A549 (cell line): Measurements from ENCODE around the gene ESR1.

Experiments
- EP300 ChIP-seq, 2 experiments: fragments of >200 bp; sonication (Bioruptor Twin); formaldehyde crosslinking; IDR thresholded peaks; 2 replicates in 1 of 2; 3 replicates in 1 of 2; pipeline ENCODE4 v1.6.1; 2016 to 2017
- MYC ChIP-seq: IDR thresholded peaks from 2 replicates; pipeline ENCODE4 v1.6.1; 2012; ENCODE audit warnings: mild to moderate bottlenecking, inconsistent platforms, low read length, improper control_type of control experiment, borderline replicate concordance
- TP53 ChIP-seq: fragments of 250-450 bp; sonication (Bioruptor Pico); IDR thresholded peaks from 2 replicates; pipeline ENCODE4 v1.5.0; 2021; ENCODE audit warnings: mild to moderate bottlenecking, moderate library complexity
- TF ChIP-seq, protein P1 (sequence below): IDR thresholded peaks from 2 replicates; pipeline ENCODE4 v1.6.1; 2012
- TF ChIP-seq, protein P2 (sequence below): fragments of >200 bp; sonication (Bioruptor Twin); formaldehyde crosslinking; IDR thresholded peaks from 3 replicates; pipeline ENCODE4 v1.5.1; 2016
- TF ChIP-seq, protein P3 (sequence below): fragments of 150-350 bp; IDR thresholded peaks from 2 replicates; pipeline ENCODE4 v1.6.1; 2014; ENCODE audit warnings: low read depth, mild to moderate bottlenecking, low read length

DNA sequence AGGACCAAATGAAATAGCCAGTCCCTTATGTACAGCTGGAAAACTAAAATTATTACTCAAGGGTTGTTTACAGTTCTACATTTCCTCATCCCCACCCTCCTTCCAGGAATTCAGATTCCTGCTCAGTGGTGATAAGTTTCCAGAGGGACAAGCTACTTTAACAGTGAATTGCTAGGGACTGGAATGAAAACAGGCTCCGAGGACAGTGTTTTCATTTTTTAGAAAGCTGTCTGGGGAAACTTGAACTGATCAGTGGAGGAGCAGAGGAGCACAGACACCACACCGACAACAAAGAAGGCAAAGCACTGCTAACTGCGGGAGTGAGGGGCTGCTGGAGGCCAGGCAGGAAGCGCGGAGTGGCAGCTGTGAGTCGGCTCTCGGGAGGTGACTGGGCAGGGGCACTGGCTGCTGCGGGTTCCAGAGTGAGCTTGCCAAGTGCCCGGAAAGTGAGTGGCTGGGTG is 322.2 kb downstream of the ESR1 start:
- TF ChIP-seq, protein P1, sequence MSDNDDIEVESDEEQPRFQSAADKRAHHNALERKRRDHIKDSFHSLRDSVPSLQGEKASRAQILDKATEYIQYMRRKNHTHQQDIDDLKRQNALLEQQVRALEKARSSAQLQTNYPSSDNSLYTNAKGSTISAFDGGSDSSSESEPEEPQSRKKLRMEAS = no peak
- TF ChIP-seq, protein P2, sequence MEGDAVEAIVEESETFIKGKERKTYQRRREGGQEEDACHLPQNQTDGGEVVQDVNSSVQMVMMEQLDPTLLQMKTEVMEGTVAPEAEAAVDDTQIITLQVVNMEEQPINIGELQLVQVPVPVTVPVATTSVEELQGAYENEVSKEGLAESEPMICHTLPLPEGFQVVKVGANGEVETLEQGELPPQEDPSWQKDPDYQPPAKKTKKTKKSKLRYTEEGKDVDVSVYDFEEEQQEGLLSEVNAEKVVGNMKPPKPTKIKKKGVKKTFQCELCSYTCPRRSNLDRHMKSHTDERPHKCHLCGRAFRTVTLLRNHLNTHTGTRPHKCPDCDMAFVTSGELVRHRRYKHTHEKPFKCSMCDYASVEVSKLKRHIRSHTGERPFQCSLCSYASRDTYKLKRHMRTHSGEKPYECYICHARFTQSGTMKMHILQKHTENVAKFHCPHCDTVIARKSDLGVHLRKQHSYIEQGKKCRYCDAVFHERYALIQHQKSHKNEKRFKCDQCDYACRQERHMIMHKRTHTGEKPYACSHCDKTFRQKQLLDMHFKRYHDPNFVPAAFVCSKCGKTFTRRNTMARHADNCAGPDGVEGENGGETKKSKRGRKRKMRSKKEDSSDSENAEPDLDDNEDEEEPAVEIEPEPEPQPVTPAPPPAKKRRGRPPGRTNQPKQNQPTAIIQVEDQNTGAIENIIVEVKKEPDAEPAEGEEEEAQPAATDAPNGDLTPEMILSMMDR = no peak
- no peak for TF ChIP-seq TP53 (CRISPR knock-in tag)
- no peak for TF ChIP-seq EP300 (IDR thresholded peaks at IDR 0.05)
- TF ChIP-seq MYC = no peak
- TF ChIP-seq, protein P3, sequence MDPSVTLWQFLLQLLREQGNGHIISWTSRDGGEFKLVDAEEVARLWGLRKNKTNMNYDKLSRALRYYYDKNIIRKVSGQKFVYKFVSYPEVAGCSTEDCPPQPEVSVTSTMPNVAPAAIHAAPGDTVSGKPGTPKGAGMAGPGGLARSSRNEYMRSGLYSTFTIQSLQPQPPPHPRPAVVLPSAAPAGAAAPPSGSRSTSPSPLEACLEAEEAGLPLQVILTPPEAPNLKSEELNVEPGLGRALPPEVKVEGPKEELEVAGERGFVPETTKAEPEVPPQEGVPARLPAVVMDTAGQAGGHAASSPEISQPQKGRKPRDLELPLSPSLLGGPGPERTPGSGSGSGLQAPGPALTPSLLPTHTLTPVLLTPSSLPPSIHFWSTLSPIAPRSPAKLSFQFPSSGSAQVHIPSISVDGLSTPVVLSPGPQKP = no peak
